GM10248 (cell line): ENCODE results near the gene SNRNP27.
A peak's percentile ranks its signal among the peaks of the same experiment; 100 is the strongest.

ENCODE experiments used
- CTCF ChIA-PET: fragments of 300-600 bp; sonication (Branson Sonifier 250); formaldehyde crosslinking; extraction: SDS; loops from one replicate; lab custom pipeline; 2021; ENCODE audit warnings: antibody characterized with exemption; lab: Yijun Ruan, JAX
- POLR2A ChIA-PET: fragments of 350-650 bp; sonication (Branson Sonifier 250); formaldehyde crosslinking; extraction: SDS; loops from one replicate; lab custom pipeline; 2020; ENCODE audit warnings: antibody characterized with exemption; lab: Yijun Ruan, JAX
- DNase-seq: peaks from one replicate; pipeline ENCODE4 v3.0.0; 2012; ENCODE audit errors: extremely low spot score
- CTCF ChIP-seq: IDR thresholded peaks from 2 replicates; pipeline ENCODE4 v1.5.1; 2012; ENCODE audit warnings: mild to moderate bottlenecking, low read depth; ENCODE audit errors: extremely low read depth, missing control alignments, control extremely low read depth

Gene SNRNP27

GRCh38 chr2:69902213-69902922 is 8.6 kb downstream of the SNRNP27 start:
- CTCF ChIA-PET = interaction anchor here (1.0 to 2.5 kb wide), 5 partner anchors 8 to 241 kb away, joined by 3 to 9 read pairs (median 3); partner anchors contain the start of gene MXD1
- POLR2A ChIA-PET = interaction anchor here (0.7 to 2.9 kb wide), 2 partner anchors 12 to 287 kb away, joined by 7 to 19 read pairs; partner anchors contain the start of gene MXD1
- no peak for DNase-seq
- no peak for TF ChIP-seq CTCF

- no peak for TF ChIP-seq CTCF
- ChIA-PET POLR2A (no interaction called here), CTCF (interaction anchor here (1.0 to 1.8 kb wide), 3 partner anchors 29 to 318 kb away, joined by 3 to 7 read pairs (median 4); no protein-coding TSS in a partner anchor)
- DNase-seq = no peak
These were observed 13.5 kb downstream of the SNRNP27 start for GRCh38 chr2:69907216-69907615.

GRCh38 chr2:69911985-69912563 is 18.3 kb downstream of the SNRNP27 start:
- POLR2A ChIA-PET = interaction anchor here (0.6 kb wide), 1 partner anchor 16 kb away, joined by 8 read pairs; no protein-coding TSS in a partner anchor
- peak; percentile 39 for TF ChIP-seq CTCF
- CTCF ChIA-PET = interaction anchor here (0.6 to 6.0 kb wide), 37 partner anchors 10 to 705 kb away, joined by 3 to 68 read pairs (median 4); partner anchors contain the start of genes C2orf42, FAM136A, PCYOX1 and SNRNP27
- DNase-seq = no peak

GRCh38 chr2:69914164-69914949 is 20.6 kb downstream of the SNRNP27 start:
- TF ChIP-seq CTCF = peak; percentile 43
- CTCF ChIA-PET = interaction anchor here (0.7 to 6.0 kb wide), 25 partner anchors 9 to 388 kb away, joined by 3 to 68 read pairs (median 4); partner anchors contain the start of genes C2orf42, FAM136A and SNRNP27
- peak; percentile 98 for DNase-seq
- POLR2A ChIA-PET = interaction anchor here (0.6 to 2.5 kb wide), 26 partner anchors 9 to 1417 kb away, joined by 3 to 23 read pairs (median 6); partner anchors contain the start of genes C2orf42, PCBP1, PCYOX1 and SNRPG

GRCh38 chr2:69914950-69915945 is 21.5 kb downstream of the SNRNP27 start, which contains the start of gene MXD1:
Gene MXD1, plus strand, starts transcription at chr2:69915109. Its CDS starts 222 bp downstream, at chr2:69915331.
- DNase-seq = no peak
- no peak for TF ChIP-seq CTCF
- POLR2A ChIA-PET = interaction anchor here (0.5 to 2.5 kb wide), 27 partner anchors 8 to 1416 kb away, joined by 3 to 23 read pairs (median 6); partner anchors contain the start of genes C2orf42, PCBP1, PCYOX1 and SNRPG

More at GRCh38 chr2:69914950-69915945, 21.5 kb downstream of the SNRNP27 start, which contains the start of gene MXD1:
- CTCF ChIA-PET = interaction anchor here (0.7 to 6.0 kb wide), 24 partner anchors 8 to 387 kb away, joined by 3 to 68 read pairs (median 4); partner anchors contain the start of genes C2orf42, FAM136A and SNRNP27
